Mucosa of descending colon (tissue), 3 donors: ENCODE measurements around the gene COL13A1. TPM values are rescaled to one million over a fixed set of nuclear protein-coding genes. Genes with fewer than 3 reads are reported as not detected.

Source experiments
- ATAC-seq: fragments of 200-7000 bp; cut with Tn5 transposase; one replicate; pipeline ENCODE4 v1.9.1; 2020; ENCODE audit warnings: mild to moderate bottlenecking, moderate library complexity
- DNase-seq, 3 donors: peaks; one replicate each; pipeline ENCODE4 v3.0.0-alpha.2; 2020
- H3K36me3 ChIP-seq: fragments of 200-600 bp; one replicate; pipeline ENCODE4 v1.8.0; 2021; ENCODE audit warnings: low read depth, mild to moderate bottlenecking
- H3K4me1 ChIP-seq: fragments of 200-600 bp; one replicate; pipeline ENCODE4 v1.8.0; 2021; ENCODE audit warnings: low read depth, mild to moderate bottlenecking
- H3K4me3 ChIP-seq: fragments of 200-600 bp; one replicate; pipeline ENCODE4 v1.8.0; 2021; ENCODE audit warnings: mild to moderate bottlenecking
- H3K9me3 ChIP-seq: fragments of 200-600 bp; one replicate; pipeline ENCODE4 v1.8.0; 2021; ENCODE audit warnings: mild to moderate bottlenecking
- CTCF ChIP-seq: fragments of 200-600 bp; IDR thresholded peaks from one replicate; pipeline ENCODE4 v1.8.0; 2022; ENCODE audit warnings: antibody characterized with exemption, mild to moderate bottlenecking
- intact Hi-C, 2 donors: fragments of 100-400 bp; cut with DNase I in 1 of 2; cut with micrococcal nuclease in 1 of 2; formaldehyde crosslinking; loops; one replicate each; pipeline versions ENCODE4 v1.11.0 to v1.11.1; 2022; cut with DNase I, micrococcal nuclease
- total RNA-seq, 3 donors: library from RNA; stranded (reverse); fragmentation: NEBNext Ultra II Directional in 2 of 3; extraction: Animal tissue kit (Norgen Biotek cat#: 25700) in 2 of 3; gene quantifications; one replicate each; pipeline versions ENCODE4 v1.2.1 to v1.2.4, GENCODE V29; 2021 to 2023
- donor health status: DM: no; HTN: no; CAD: no; lungs with moderate emphysema.
- donor health status: DM: no; HTN: no; CAD: no.
- donor health status: DM: no; HTN: yes; CAD: no.

Gene COL13A1
- total RNA-seq, 3 donors from 2014 or later, result 1.0 to 2.3 (median 1.0) TPM

- DNase-seq, result no peak
- TF ChIP-seq CTCF, result no peak
- Histone ChIP-seq H3K36me3 (no peaks in the 10 kb centered on the region), H3K4me3 (no peak overlapping the region), H3K9me3 (no peaks in the 10 kb centered on the region), H3K4me1 (peaks cover 7% of the 10 kb centered on the region)
- ATAC-seq, result no peak
- intact Hi-C loops, result no loop called here
These were observed 104.7 kb downstream of the COL13A1 start for GRCh38 chr10:69906425-69906824.

- no peak for TF ChIP-seq CTCF
- DNase-seq (no peak), ATAC-seq (no peak)
- intact Hi-C loops, result no loop called here
- H3K4me1 ChIP-seq, result peaks cover 16% of the 10 kb centered on the region
- no peak overlapping the region for H3K4me3 ChIP-seq
- no peaks in the 10 kb centered on the region for H3K36me3 ChIP-seq
- H3K9me3 ChIP-seq, result no peaks in the 10 kb centered on the region
These were observed 105.8 kb downstream of the COL13A1 start for GRCh38 chr10:69907517-69907916.

GRCh38 chr10:69908124-69908523 lies 106.4 kb downstream of the COL13A1 start:
- ATAC-seq (peak; percentile 32), DNase-seq (no peak)
- H3K36me3 ChIP-seq, result no peaks in the 10 kb centered on the region
- H3K9me3 ChIP-seq, result no peaks in the 10 kb centered on the region
- intact Hi-C loops, result no loop called here
- peaks cover 22% of the 10 kb centered on the region for H3K4me1 ChIP-seq
- TF ChIP-seq CTCF, result no peak
- no peak overlapping the region for H3K4me3 ChIP-seq

- no peak for TF ChIP-seq CTCF
- Histone ChIP-seq H3K4me3 (no peak overlapping the region), H3K9me3 (no peaks in the 10 kb centered on the region), H3K4me1 (peaks cover 37% of the 10 kb centered on the region), H3K36me3 (no peaks in the 10 kb centered on the region)
- intact Hi-C loops, result loop anchor here in 1 of 2 donors (5.0 kb wide), 1 partner anchor 108 kb away; the partner anchor contains the start of gene COL13A1
- no peak for ATAC-seq
- no peak for DNase-seq
These were observed 108.9 kb downstream of the COL13A1 start for GRCh38 chr10:69910561-69910960.

GRCh38 chr10:69911613-69912528 lies 110.2 kb downstream of the COL13A1 start:
- DNase-seq, result peak in 1 of 3 donors; percentile 29
- intact Hi-C loops, result loop anchor here in 1 of 2 donors (5.0 kb wide), 1 partner anchor 110 kb away; the partner anchor contains the start of gene COL13A1
- no peak for ATAC-seq

More at GRCh38 chr10:69911613-69912528, 110.2 kb downstream of the COL13A1 start:
- Histone ChIP-seq H3K4me3 (no peak overlapping the region), H3K9me3 (no peaks in the 10 kb centered on the region), H3K36me3 (no peaks in the 10 kb centered on the region), H3K4me1 (peaks cover 37% of the 10 kb centered on the region)
- no peak for TF ChIP-seq CTCF
